ENCODE data around the gene TPT1.

The TPT1 gene

GRCh38 chr13:45368005-45368404 is 27.0 kb upstream of the TPT1 start:
- Histone ChIP-seq H3K36me3 (ENCODE audit: insufficient read depth, low read length) (peaks cover 5% of the 10 kb centered on the region; the same call in 1 of the 2 replicates), H3K79me2 (ENCODE audit: insufficient read depth, low read length) (no peaks in the 10 kb centered on the region), H3K4me2 (ENCODE audit: low read length) (no peak overlapping the region), H3K9me2 (ENCODE audit: low read depth, low read length) (no peaks in the 10 kb centered on the region), H2AFZ (ENCODE audit: low read length) (no peak overlapping the region), H3K27me3 (ENCODE audit: insufficient read depth, low read length) (no peaks in the 10 kb centered on the region), H3F3A (ENCODE audit: insufficient read depth, low read length) (no peaks in the 10 kb centered on the region), H3K9ac (ENCODE audit: low read length) (no peak overlapping the region), H3K4me1 (ENCODE audit: insufficient read depth, low read length, severe bottlenecking) (peaks cover 16% of the 10 kb centered on the region), H3K27ac (ENCODE audit: low read depth, low read length, poor library complexity, severe bottlenecking) (no peak overlapping the region), H4K20me1 (ENCODE audit: insufficient read depth, low read length) (no peaks in the 10 kb centered on the region), H3K4me3 (ENCODE audit: low read depth, low read length, poor library complexity, severe bottlenecking) (no peak overlapping the region), H3K9me3 (ENCODE audit: low read length) (peaks cover 8% of the 10 kb centered on the region; the same call in 1 of the 2 replicates)
- TF ChIP-seq EZH2 (IDR thresholded peaks at IDR 0.05; ENCODE audit: borderline replicate concordance, low read length) = no peak
- TF ChIP-seq CTCF (IDR thresholded peaks at IDR 0.05; ENCODE audit: low read length) = no peak

GRCh38 chr13:45367358-45367757 is 26.4 kb upstream of the TPT1 start:
- H3K9me2 ChIP-seq (ENCODE audit: low read depth, low read length) = no peaks in the 10 kb centered on the region
- no peak overlapping the region; the same call in 1 of the 2 replicates for H3K4me2 ChIP-seq (ENCODE audit: low read length)
- H3K4me1 ChIP-seq (ENCODE audit: insufficient read depth, low read length, severe bottlenecking) = peaks cover 16% of the 10 kb centered on the region
- no peak for TF ChIP-seq EZH2 (IDR thresholded peaks at IDR 0.05; ENCODE audit: borderline replicate concordance, low read length)
- TF ChIP-seq CTCF (IDR thresholded peaks at IDR 0.05; ENCODE audit: low read length) = no peak
- H4K20me1 ChIP-seq (ENCODE audit: insufficient read depth, low read length) = no peaks in the 10 kb centered on the region
- H3K27me3 ChIP-seq (ENCODE audit: insufficient read depth, low read length) = no peaks in the 10 kb centered on the region
- no peak overlapping the region for H2AFZ ChIP-seq (ENCODE audit: low read length)
- peaks cover 6% of the 10 kb centered on the region; the same call in 1 of the 2 replicates for H3K36me3 ChIP-seq (ENCODE audit: insufficient read depth, low read length)
- H3K79me2 ChIP-seq (ENCODE audit: insufficient read depth, low read length) = no peaks in the 10 kb centered on the region
- peak overlapping the region; percentile 20 for H3K27ac ChIP-seq (ENCODE audit: low read depth, low read length, poor library complexity, severe bottlenecking)
- H3F3A ChIP-seq (ENCODE audit: insufficient read depth, low read length) = no peaks in the 10 kb centered on the region
- peaks cover 8% of the 10 kb centered on the region; the same call in 1 of the 2 replicates for H3K9me3 ChIP-seq (ENCODE audit: low read length)
- H3K4me3 ChIP-seq (ENCODE audit: low read depth, low read length, poor library complexity, severe bottlenecking) = no peak overlapping the region
- no peak overlapping the region for H3K9ac ChIP-seq (ENCODE audit: low read length)

- Histone ChIP-seq H4K20me1 (ENCODE audit: insufficient read depth, low read length) (no peaks in the 10 kb centered on the region), H3K79me2 (ENCODE audit: insufficient read depth, low read length) (no peaks in the 10 kb centered on the region), H3K9ac (ENCODE audit: low read length) (no peak overlapping the region), H3K9me2 (ENCODE audit: low read depth, low read length) (no peaks in the 10 kb centered on the region), H3F3A (ENCODE audit: insufficient read depth, low read length) (no peaks in the 10 kb centered on the region), H3K4me3 (ENCODE audit: low read depth, low read length, poor library complexity, severe bottlenecking) (no peak overlapping the region), H3K9me3 (ENCODE audit: low read length) (peaks cover 8% of the 10 kb centered on the region; the same call in 1 of the 2 replicates), H3K4me2 (ENCODE audit: low read length) (no peak overlapping the region), H2AFZ (ENCODE audit: low read length) (no peak overlapping the region), H3K36me3 (ENCODE audit: insufficient read depth, low read length) (peaks cover 7% of the 10 kb centered on the region), H3K27me3 (ENCODE audit: insufficient read depth, low read length) (no peaks in the 10 kb centered on the region), H3K27ac (ENCODE audit: low read depth, low read length, poor library complexity, severe bottlenecking) (no peak overlapping the region), H3K4me1 (ENCODE audit: insufficient read depth, low read length, severe bottlenecking) (peaks cover 13% of the 10 kb centered on the region)
- no peak for TF ChIP-seq CTCF (IDR thresholded peaks at IDR 0.05; ENCODE audit: low read length)
- TF ChIP-seq EZH2 (IDR thresholded peaks at IDR 0.05; ENCODE audit: borderline replicate concordance, low read length) = no peak
Observed at GRCh38 chr13:45365558-45365885, 24.5 kb upstream of the TPT1 start.
